HG03135 (cell line): Measurements from ENCODE around the gene KLHL5.
"Not testable (repeated sequence)": the region's sequence is repeated elsewhere in the genome, so short reads cannot be mapped to it uniquely, and the experiment has no call there.

Experiments used
- ATAC-seq: cut with Tn5 transposase; IDR thresholded peaks from one replicate; pipeline ENCODE4 v1.9.1; 2021; ENCODE audit warnings: mild to moderate bottlenecking, moderate library complexity; ENCODE audit not compliant: unreplicated experiment

KLHL5 gene

GRCh38 chr4:39096847-39097246 is 34.8 kb downstream of the KLHL5 start:
- no peak for ATAC-seq

- no peak for ATAC-seq
Measured at GRCh38 chr4:39097290-39097689, 35.3 kb downstream of the KLHL5 start.

GRCh38 chr4:39102297-39102696 is 40.3 kb downstream of the KLHL5 start:
- ATAC-seq, result no peak

GRCh38 chr4:39103291-39103690 is 41.3 kb downstream of the KLHL5 start:
- ATAC-seq, result no peak

GRCh38 chr4:39104255-39104654 is 42.2 kb downstream of the KLHL5 start:
- ATAC-seq, result no peak

- no peak for ATAC-seq
Measured at GRCh38 chr4:39106011-39106410, 44.0 kb downstream of the KLHL5 start.

GRCh38 chr4:39114436-39114835 is 52.4 kb downstream of the KLHL5 start:
- ATAC-seq, result no peak

GRCh38 chr4:39118034-39118658 is 56.1 kb downstream of the KLHL5 start:
- no peak for ATAC-seq

- no peak for ATAC-seq
Measured at GRCh38 chr4:39120418-39120817, 58.4 kb downstream of the KLHL5 start.

GRCh38 chr4:39124885-39125599 is 63.0 kb downstream of the KLHL5 start:
- peak; percentile 90 for ATAC-seq

GRCh38 chr4:39125600-39125985 is 63.6 kb downstream of the KLHL5 start:
- no peak for ATAC-seq

GRCh38 chr4:39126256-39127095 is 64.4 kb downstream of the KLHL5 start:
- no peak for ATAC-seq

GRCh38 chr4:39133623-39134022 is 71.6 kb downstream of the KLHL5 start:
- ATAC-seq, result no peak

GRCh38 chr4:39134683-39135306 is 72.8 kb downstream of the KLHL5 start:
- ATAC-seq, result no peak

- not testable (repeated sequence) for ATAC-seq
Measured at GRCh38 chr4:39138227-39138626, 76.2 kb downstream of the KLHL5 start.

GRCh38 chr4:39146211-39146610 is 84.2 kb downstream of the KLHL5 start:
- ATAC-seq, result no peak

- ATAC-seq, result no peak
Measured at GRCh38 chr4:39154009-39154408, 92.0 kb downstream of the KLHL5 start.

GRCh38 chr4:39157520-39157919 is 95.5 kb downstream of the KLHL5 start:
- ATAC-seq, result no peak

- ATAC-seq, result no peak
Measured at GRCh38 chr4:39166177-39166576, 104.1 kb downstream of the KLHL5 start.

- no peak for ATAC-seq
Measured at GRCh38 chr4:39166669-39167068, 104.6 kb downstream of the KLHL5 start.

- ATAC-seq, result no peak
Measured at GRCh38 chr4:39169426-39169825, 107.4 kb downstream of the KLHL5 start.
